CD14-positive monocyte (primary cell): ENCODE data around the gene DGCR8. TPM values are rescaled to one million over a fixed set of nuclear protein-coding genes. Genes with fewer than 3 reads are reported as not detected.

ENCODE experiments used
- DNase-seq, 3 donors: peaks; one replicate each; pipeline ENCODE4 v3.0.0-alpha.2; 2011 to 2022
- H2AFZ ChIP-seq: 2 replicates; pipeline ENCODE4 v1.6.0; 2012; ENCODE audit warnings: mild to moderate bottlenecking, low read depth, low read length, inconsistent platforms; ENCODE audit not compliant: insufficient read depth, poor library complexity, severe bottlenecking
- H3K27ac ChIP-seq, 2 donors: 1 replicate in 1 of 2; 2 replicates in 1 of 2; pipeline ENCODE4 v1.5.1; 2012 to 2013; ENCODE audit warnings: low read length in 2 of 2, control low read depth in 1 of 2, inconsistent platforms in 1 of 2, low read depth in 1 of 2, mild to moderate bottlenecking in 1 of 2
- H3K27me3 ChIP-seq, 2 donors: one replicate each; pipeline versions ENCODE4 v1.6.0 to v1.6.1; 2011 to 2013; ENCODE audit warnings: low read length in 2 of 2; ENCODE audit not compliant: control insufficient read depth in 2 of 2, insufficient read depth in 2 of 2
- H3K36me3 ChIP-seq, 2 donors: replicated peaks in 1 of 2; 1 replicate in 1 of 2; 2 replicates in 1 of 2; pipeline versions ENCODE4 v1.5.1 to v1.6.1; 2012 to 2013; ENCODE audit warnings: low read length in 2 of 2, control low read depth in 1 of 2, inconsistent platforms in 1 of 2, mild to moderate bottlenecking in 1 of 2; ENCODE audit not compliant: insufficient read depth in 2 of 2, control insufficient read depth in 1 of 2
- H3K4me1 ChIP-seq, 2 donors: 1 replicate in 1 of 2; 2 replicates in 1 of 2; pipeline versions ENCODE4 v1.5.1 to v1.6.1; 2012 to 2013; ENCODE audit warnings: low read length in 2 of 2, control low read depth in 1 of 2, inconsistent platforms in 1 of 2, mild to moderate bottlenecking in 1 of 2, moderate library complexity in 1 of 2; ENCODE audit not compliant: insufficient read depth in 2 of 2, control insufficient read depth in 1 of 2
- H3K4me2 ChIP-seq: replicated peaks from 2 replicates; pipeline ENCODE3; 2012; ENCODE audit warnings: low read length, moderate library complexity, mild to moderate bottlenecking; ENCODE audit not compliant: poor library complexity, severe bottlenecking; ENCODE audit errors: extremely low read depth
- H3K4me3 ChIP-seq, 3 experiments: fragments of 200-600 bp in 1 of 3; sonication (generic) in 1 of 3; replicated peaks in 1 of 3; 1 replicate in 2 of 3; 2 replicates in 1 of 3; pipeline ENCODE4 v1.5.1; 2011 to 2013; ENCODE audit warnings: low read length in 3 of 3, mild to moderate bottlenecking in 3 of 3, control low read depth in 2 of 3, low read depth in 2 of 3, inconsistent platforms in 1 of 3, moderate library complexity in 1 of 3
- H3K79me2 ChIP-seq: 2 replicates; pipeline ENCODE4 v1.6.0; 2012; ENCODE audit warnings: mild to moderate bottlenecking, control low read depth, inconsistent platforms, low read length, moderate library complexity; ENCODE audit not compliant: insufficient read depth
- H3K9ac ChIP-seq: 2 replicates; pipeline ENCODE4 v1.6.0; 2017; ENCODE audit warnings: low read length, mild to moderate bottlenecking; ENCODE audit not compliant: insufficient read depth, poor library complexity, severe bottlenecking
- H3K9me3 ChIP-seq, 2 donors: replicated peaks in 1 of 2; 1 replicate in 1 of 2; 2 replicates in 1 of 2; pipeline versions ENCODE4 v1.5.1 to v1.6.1; 2012 to 2013; ENCODE audit warnings: low read length in 2 of 2, control low read depth in 1 of 2; ENCODE audit not compliant: control insufficient read depth in 1 of 2, insufficient read depth in 1 of 2
- H4K20me1 ChIP-seq: 2 replicates; pipeline ENCODE4 v1.6.0; 2012; ENCODE audit warnings: mild to moderate bottlenecking, low read length, control low read depth, moderate library complexity; ENCODE audit not compliant: insufficient read depth
- H3K27ac Mint-ChIP-seq, 7 donors: one replicate each; pipeline ENCODE4 v1.8.0; 2020; ENCODE audit warnings: mild to moderate bottlenecking in 7 of 7, mixed read lengths in 7 of 7, moderate library complexity in 6 of 7, inconsistent platforms in 2 of 7
- H3K27me3 Mint-ChIP-seq, 3 donors: one replicate each; pipeline ENCODE4 v1.8.0; 2021 to 2022; ENCODE audit warnings: low read depth in 3 of 3, mild to moderate bottlenecking in 3 of 3, mixed read lengths in 3 of 3, moderate library complexity in 3 of 3, inconsistent platforms in 1 of 3
- H3K36me3 Mint-ChIP-seq, 2 donors: one replicate each; pipeline ENCODE4 v1.8.0; 2020; ENCODE audit warnings: mixed read lengths in 2 of 2, inconsistent platforms in 1 of 2, mild to moderate bottlenecking in 1 of 2
- H3K4me1 Mint-ChIP-seq: one replicate; pipeline ENCODE4 v1.8.0; 2020; ENCODE audit warnings: mild to moderate bottlenecking, mixed read lengths
- H3K4me3 Mint-ChIP-seq, 2 donors: one replicate each; pipeline ENCODE4 v1.8.0; 2020; ENCODE audit warnings: mild to moderate bottlenecking in 2 of 2, mixed read lengths in 2 of 2, moderate library complexity in 1 of 2
- H3K9me3 Mint-ChIP-seq, 7 donors: one replicate each; pipeline ENCODE4 v1.8.0; 2020 to 2022; ENCODE audit warnings: mixed read lengths in 7 of 7, mild to moderate bottlenecking in 6 of 7, moderate library complexity in 6 of 7, inconsistent platforms in 2 of 7
- CTCF ChIP-seq: fragments of 200-600 bp; IDR thresholded peaks from one replicate; pipeline ENCODE4 v1.8.0; 2022; ENCODE audit warnings: antibody characterized with exemption, mild to moderate bottlenecking
- WGBS: methylation state at CpG from one replicate; pipeline ENCODE4 v1.1.5; 2013; ENCODE audit warnings: missing lambda C conversion rate; ENCODE audit not compliant: insufficient coverage; 5-methylcytosine and 5-hydroxymethylcytosine counted together
- intact Hi-C, 2 donors: fragments of 100-400 bp; cut with micrococcal nuclease; formaldehyde crosslinking; loops; one replicate each; pipeline versions ENCODE4 v1.15.0 to v1.15.1; 2023
- polyA plus RNA-seq, 3 donors: library from polyadenylated mRNA; depleted of rRNA in 1 of 3; unstranded in 2 of 3; stranded (reverse) in 1 of 3; fragments of 300-500 nt in 2 of 3; fragments of >200 nt in 1 of 3; fragmentation: Illumina TruSeq in 2 of 3; gene quantifications; 1 replicate in 2 of 3; 2 replicates in 1 of 3; pipeline ENCODE4 v1.2.3, GENCODE V29; 2012 to 2021

Gene DGCR8
- polyA plus RNA-seq, 3 donors = 1.2 to 18.7 (median 1.4) TPM

- peaks cover 55% of the 10 kb centered on the region for H3K79me2 ChIP-seq
- H3K36me3 Mint-ChIP-seq = peaks cover 33 to 58% of the 10 kb centered on the region in 2 donors
- H3K27me3 Mint-ChIP-seq = peaks cover 0 to 1% (median 0%) of the 10 kb centered on the region in 3 donors
- H3K27ac Mint-ChIP-seq = peak overlapping the region in 5 of 7 donors; percentile 32 to 91 (median 81)
- no peak overlapping the region for H3K4me2 ChIP-seq
- 96% methylated on average over 29 of the region's 36 CpGs for WGBS
- intact Hi-C loops = loop anchor here (5.0 to 10.0 kb wide), 4 partner anchors 90 to 383 kb away; partner anchors contain the start of genes TANGO2 (in 2 of the 2), GNB1L (in 1 of the 2), KLHL22 (in 1 of the 2) and RTL10 (in 1 of the 2)
- H3K9me3 ChIP-seq = no peaks in the 10 kb centered on the region
- peaks cover 21 to 33% of the 10 kb centered on the region in 2 donors for H3K4me1 ChIP-seq
- no peaks in the 10 kb centered on the region for H3K9me3 Mint-ChIP-seq
- H3K36me3 ChIP-seq = peaks cover 48 to 69% of the 10 kb centered on the region in 2 donors
- DNase-seq = no peak
- H3K27me3 ChIP-seq = no peaks in the 10 kb centered on the region
- no peak for TF ChIP-seq CTCF
- peaks cover 30% of the 10 kb centered on the region for H4K20me1 ChIP-seq
- H3K27ac ChIP-seq = peak overlapping the region in 1 of 2 donors; percentile 98
- no peak overlapping the region for H3K4me3 Mint-ChIP-seq
- peaks cover 18% of the 10 kb centered on the region for H3K4me1 Mint-ChIP-seq
- H2AFZ ChIP-seq = no peak overlapping the region
- H3K4me3 ChIP-seq = no peak overlapping the region
- H3K9ac ChIP-seq = no peak overlapping the region
Measured at GRCh38 chr22:20114506-20115475, 34.8 kb downstream of the DGCR8 start.

- H3K4me2 ChIP-seq = peak within 1 kb of the TSS; percentile 89
- peaks cover 32 to 58% of the 10 kb centered on the region in 2 donors for H3K36me3 Mint-ChIP-seq
- no peak for DNase-seq
Measured at GRCh38 chr22:20115691-20116375, 35.8 kb downstream of the DGCR8 start, which contains the start of gene RANBP1. Gene RANBP1, plus strand, starts transcription at chr22:20116104. Its CDS starts 81 bp downstream, at chr22:20116185.

More at GRCh38 chr22:20115691-20116375, 35.8 kb downstream of the DGCR8 start, which contains the start of gene RANBP1:
- H3K4me3 Mint-ChIP-seq = peak within 1 kb of the TSS; percentile 80 to 90
- H4K20me1 ChIP-seq = peaks cover 27% of the 10 kb centered on the region
- peak within 1 kb of the TSS; percentile 95 for H3K9ac ChIP-seq
- H3K79me2 ChIP-seq = peaks cover 66% of the 10 kb centered on the region
- H3K9me3 ChIP-seq = no peaks in the 10 kb centered on the region
- intact Hi-C loops = loop anchor here (2.0 to 10.0 kb wide), 5 partner anchors 35 to 381 kb away; partner anchors contain the start of genes TANGO2 (in 2 of the 2), DGCR8 (in 1 of the 2), GNB1L (in 1 of the 2) and KLHL22 (in 1 of the 2)
- peaks cover 0 to 1% (median 0%) of the 10 kb centered on the region in 3 donors for H3K27me3 Mint-ChIP-seq
- H3K4me3 ChIP-seq = peak within 1 kb of the TSS; percentile 70 to 83 (median 76)
- H3K27ac ChIP-seq = peak within 1 kb of the TSS; percentile 80 to 98
- peaks cover 43 to 69% of the 10 kb centered on the region in 2 donors for H3K36me3 ChIP-seq
- peak within 1 kb of the TSS; percentile 89 to 97 (median 95) for H3K27ac Mint-ChIP-seq
- H3K27me3 ChIP-seq = no peaks in the 10 kb centered on the region
- TF ChIP-seq CTCF = no peak
- H3K4me1 ChIP-seq = peaks cover 21 to 33% of the 10 kb centered on the region in 2 donors
- peak within 1 kb of the TSS; percentile 82 for H2AFZ ChIP-seq
- H3K4me1 Mint-ChIP-seq = peaks cover 22% of the 10 kb centered on the region
- WGBS = 88% methylated on average over 27 of the region's 30 CpGs
- H3K9me3 Mint-ChIP-seq = no peaks in the 10 kb centered on the region
